GM03348 (cell line): Measurements from ENCODE around the gene LPXN.
"Not testable (repeated sequence)": the region's sequence is repeated elsewhere in the genome, so short reads cannot be mapped to it uniquely, and the experiment has no call there.

Source experiments
- DNase-seq: peaks from one replicate; pipeline ENCODE4 v3.0.0; 2012; ENCODE audit warnings: low spot score

The LPXN gene

DNA sequence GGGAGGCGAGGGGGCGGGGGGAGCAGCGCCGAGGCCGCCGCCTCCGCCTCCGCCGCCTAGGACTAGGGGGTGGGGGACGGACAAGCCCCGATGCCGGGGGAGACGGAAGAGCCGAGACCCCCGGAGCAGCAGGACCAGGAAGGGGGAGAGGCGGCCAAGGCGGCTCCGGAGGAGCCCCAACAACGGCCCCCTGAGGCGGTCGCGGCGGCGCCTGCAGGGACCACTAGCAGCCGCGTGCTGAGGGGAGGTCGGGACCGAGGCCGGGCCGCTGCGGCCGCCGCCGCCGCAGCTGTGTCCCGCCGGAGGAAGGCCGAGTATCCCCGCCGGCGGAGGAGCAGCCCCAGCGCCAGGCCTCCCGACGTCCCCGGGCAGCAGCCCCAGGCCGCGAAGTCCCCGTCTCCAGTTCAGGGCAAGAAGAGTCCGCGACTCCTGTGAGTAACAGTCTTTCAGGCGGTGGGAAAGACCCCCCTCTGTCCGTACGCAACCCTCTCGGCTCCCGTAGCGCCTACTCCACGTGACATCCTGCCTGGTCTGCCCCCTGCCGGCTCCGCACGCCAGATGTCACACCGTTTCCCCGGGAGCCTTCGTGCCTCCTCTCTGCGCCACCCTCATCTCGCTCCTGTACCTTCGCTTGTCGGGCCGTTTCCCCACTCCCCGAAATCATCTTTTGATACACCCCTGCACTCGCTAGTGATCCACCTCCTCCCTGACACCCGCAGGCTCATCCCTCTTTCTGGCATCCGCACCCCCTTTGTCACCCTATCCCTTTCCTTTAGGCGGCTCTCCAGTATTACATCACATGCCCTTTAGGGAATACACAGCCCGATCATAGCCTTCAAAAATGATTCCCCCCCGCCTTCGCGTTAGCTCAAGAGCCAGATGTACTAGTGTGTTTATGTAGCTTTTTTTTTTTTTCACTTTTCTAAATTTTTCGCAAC is 3.8 kb upstream of the LPXN start:
- peak; percentile 90 for DNase-seq

DNA sequence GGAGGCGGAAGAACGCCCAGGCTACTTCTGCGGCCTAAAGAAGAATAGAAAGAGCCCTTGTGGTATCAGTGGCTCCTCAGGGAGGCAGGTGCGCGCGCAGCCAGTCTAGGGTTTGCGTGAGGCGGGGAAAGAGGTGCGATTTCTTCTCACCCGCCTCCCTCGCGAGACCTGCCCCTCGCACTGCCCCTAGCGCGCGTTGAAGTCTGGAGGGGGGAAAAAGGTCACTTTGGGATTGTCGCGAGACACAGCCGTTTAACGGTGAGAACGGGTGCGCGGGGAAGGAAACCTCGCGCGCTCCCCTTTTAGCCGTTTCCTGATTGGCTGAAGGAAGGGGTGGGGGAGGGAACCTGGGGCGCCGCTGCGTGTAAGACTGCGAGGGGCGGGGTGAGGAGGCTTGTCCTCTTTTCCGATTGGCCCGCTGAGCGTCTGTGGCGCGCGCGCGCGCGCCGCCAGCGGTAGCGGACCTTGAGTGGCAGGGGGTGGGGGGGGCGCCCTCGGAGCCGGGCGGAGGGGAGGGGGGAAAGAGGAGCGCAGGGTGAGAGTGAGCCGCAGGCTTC is 3.1 kb upstream of the LPXN start, which contains the start of gene ZFP91:
TSS of gene ZFP91 (plus strand) at position 429 of the 557 bp plus-strand sequence. CDS start 219 bp downstream, outside the sequence.
- DNase-seq = peak; percentile 97

DNA sequence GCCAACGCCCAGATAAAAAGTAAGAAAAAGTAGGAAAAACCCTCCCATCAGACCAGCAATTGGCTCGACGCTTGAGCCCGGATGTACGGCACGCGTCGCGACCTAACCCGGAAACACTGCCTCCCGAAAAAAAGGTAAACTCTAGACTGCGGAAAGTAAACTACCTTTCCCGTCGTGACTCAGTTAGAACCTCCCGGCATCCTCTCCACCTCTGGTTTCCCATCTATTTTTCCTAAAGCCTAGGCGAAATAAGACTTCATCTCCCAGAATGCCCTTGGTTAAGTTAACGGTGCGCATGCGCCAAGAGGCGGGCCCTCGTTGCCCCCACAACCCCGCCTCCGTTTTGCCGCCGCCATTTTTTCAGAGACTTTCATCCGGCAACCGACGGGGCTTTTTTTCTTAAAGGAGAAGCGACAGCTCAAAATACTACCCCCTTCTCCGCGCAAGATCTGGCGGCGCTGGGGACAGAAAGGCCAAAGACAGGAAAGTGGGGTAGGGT is 2.5 kb upstream of the LPXN start:
- peak; percentile 88 for DNase-seq

DNA sequence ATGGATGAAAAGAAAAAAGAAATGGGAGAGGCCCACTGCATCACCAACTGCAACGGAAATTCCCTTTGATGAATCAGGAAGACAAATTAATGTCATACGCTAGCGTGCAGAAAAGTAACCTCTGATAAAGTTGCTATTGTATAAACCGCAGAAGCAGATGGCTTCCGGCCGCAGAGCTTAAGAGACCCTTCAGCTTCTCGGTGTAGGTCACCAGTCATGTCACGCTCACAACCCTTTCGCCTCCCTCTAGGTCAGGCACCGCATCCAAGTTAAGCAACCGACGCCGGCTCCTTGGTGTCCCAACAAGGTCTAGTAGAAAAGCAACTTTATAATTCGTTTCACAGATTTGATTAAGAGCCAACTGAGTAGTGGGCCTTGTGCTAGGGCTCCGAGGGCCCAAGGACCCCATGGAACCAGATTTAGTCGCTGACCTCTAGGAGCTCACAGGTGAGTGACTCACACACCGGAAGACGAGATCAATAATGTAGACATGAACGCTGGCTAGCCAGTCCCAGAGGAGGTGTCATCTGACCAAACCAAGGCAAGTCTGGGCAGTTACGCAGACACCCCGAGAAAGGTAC is 2.0 kb upstream of the LPXN start:
- peak; percentile 23 for DNase-seq

DNA sequence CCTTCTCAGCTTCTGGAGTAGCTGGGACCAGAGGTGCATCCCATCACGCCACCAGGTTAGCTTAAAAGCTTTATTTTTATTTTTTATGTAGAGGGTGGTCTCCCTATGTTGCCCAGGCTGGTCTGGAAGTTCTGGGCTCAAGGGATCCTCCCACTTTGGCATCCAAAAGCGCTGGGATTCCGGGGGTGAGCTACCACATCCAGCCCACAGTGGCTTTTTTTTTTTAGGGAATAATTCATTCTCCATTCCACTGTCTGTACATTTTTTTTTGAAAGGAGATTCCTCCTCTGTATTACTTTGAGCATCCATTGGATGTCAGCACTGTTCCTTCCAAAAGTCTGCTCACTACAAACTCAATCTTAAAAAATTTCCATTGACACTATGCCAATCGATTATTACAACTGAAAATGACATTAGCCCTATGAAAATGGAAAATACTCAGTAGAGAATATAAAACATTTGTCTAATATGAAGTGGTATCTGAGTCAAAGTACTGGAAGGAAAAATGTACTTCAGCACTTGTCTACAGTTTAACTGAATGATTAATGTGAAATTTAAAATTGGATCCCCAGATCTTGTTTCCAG is 1.3 kb upstream of the LPXN start:
- DNase-seq = peak; percentile 35

DNA sequence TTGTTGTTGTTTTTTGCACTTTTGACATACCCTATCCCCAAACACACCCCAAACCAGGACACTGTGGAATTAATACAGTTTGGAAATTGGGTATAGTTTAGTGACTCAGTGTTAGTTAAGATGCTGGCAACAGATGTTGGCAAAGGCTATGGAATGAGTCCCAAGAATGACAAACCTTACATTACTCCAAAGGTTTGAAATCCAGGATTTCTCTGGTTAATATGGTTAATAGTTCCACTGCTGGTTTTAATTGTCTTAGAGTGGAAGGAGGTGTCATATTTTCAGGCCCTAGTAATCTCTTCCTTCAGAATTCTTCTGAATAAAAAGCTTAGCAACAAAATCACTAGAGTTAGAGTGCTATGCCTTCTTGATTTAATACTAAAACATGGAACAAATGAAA is 775 bp downstream of the LPXN start:
- DNase-seq = peak; percentile 32

DNA sequence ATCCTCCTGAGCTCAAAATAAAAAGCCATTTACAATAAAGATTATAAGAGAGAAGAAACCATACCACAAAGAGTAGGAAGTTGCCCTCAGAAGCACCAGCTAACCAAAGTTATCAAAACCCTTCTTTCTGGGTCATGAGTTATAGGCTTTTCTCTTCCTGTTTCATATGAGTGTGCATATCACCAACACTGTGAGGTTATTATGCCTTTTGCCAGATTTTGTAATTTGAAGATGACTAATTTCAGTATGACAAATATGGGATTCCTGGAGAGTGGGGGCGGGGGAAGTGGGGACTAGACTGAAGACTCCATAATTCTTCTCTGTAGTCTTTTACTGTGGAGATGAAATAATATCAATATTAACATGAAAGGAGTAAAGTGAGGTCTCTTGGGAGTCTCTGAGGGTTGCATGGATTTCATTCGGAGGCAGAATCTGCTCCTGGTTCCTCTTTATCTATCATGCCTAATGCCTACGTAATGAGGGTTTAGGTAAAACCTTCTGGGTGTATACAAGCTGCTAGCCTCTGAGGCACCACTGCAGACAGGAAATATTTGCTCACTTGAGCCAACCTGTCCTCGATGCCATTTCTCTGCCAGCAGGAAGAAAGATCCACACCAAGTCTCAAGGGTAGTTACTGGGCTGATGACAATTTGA is 2.1 kb downstream of the LPXN start:
- peak; percentile 67 for DNase-seq

DNA sequence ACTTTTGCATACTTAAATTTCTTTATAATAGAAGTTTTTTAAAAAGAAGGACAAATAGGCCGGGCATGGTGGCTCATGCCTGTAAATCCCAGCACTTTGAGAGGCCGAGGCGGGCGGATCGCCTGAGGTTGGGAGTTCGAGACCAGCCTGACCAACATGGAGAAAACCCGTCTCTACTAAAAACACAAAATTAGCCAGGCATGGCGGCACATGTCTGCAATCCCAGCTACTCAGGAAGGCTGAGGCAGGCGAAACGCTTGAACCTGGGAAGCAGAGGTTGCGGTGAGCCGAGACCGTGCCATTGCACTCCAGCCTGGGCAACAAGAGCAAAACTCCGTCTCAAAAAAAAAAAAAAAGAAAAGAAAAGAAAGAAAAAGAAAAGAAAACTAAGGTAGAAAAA is 2.8 kb downstream of the LPXN start:
- DNase-seq = not testable (repeated sequence)

DNA sequence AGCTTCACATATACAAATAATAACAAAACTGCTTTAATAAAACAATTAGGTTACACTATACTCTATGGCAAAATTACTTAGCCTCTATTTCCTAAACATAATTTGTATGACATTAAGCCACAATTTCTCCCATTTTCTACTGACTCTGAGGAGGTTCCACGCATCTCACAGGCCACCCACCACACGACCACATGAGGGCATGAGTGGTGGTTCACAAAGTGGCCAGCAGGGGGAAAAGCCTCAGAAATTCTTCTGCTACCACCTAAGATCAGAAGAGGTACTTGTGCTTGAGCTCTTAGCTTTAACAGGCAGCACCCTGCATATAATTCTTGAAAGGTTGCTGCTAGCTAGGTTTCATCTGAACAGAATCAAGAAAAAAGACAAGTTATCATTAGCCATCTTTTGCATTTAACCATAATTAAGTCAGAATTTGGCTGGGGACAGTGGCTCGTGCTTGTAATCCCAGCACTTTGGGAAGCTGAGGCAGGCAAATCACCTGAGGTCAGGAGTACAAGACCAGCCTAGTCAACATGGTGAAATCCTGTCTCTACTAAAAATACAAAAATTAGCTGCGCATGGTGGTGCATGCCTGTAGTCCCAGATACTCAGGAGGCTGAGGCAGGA is 7.7 kb downstream of the LPXN start:
- DNase-seq = peak; percentile 40

DNA sequence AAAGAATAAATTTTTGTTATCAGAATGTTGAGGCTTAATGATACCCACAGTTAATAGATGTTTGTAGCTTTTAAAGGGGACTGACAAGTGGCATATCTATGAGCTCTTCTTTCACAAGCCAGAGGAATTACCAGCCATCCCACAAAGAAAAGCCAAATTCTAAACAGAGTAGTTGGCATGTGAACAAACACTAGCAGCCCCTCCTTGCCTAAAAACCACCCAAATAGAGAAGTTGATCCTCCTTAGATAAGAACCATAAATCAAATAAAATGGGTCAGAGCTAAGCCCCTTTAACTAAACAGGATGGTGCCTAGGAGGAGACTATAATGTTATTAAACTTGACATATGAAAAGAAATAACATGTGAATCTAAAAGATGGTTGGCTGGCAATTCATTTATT is 11.4 kb downstream of the LPXN start:
- DNase-seq = no peak

DNA sequence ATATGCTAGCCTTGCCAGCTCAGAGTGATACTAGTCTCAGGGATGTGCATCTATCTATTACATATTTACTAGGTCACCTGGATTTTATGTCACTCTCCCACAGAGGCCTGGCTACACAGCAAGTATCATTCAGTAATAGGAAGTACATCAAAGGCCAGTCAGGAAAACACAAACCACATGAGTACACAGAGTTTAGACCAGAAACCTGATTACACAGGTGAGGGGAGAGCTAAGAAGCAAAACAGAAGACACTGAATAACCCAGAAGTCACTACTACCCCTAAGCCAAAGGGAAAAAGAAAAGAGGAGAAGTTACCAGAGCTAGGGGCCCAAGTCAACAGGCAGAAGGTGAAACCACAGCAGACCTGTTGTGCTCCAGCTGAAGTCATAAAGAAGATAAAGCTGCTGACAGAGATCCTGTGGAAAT is 13.3 kb downstream of the LPXN start:
- DNase-seq = no peak

DNA sequence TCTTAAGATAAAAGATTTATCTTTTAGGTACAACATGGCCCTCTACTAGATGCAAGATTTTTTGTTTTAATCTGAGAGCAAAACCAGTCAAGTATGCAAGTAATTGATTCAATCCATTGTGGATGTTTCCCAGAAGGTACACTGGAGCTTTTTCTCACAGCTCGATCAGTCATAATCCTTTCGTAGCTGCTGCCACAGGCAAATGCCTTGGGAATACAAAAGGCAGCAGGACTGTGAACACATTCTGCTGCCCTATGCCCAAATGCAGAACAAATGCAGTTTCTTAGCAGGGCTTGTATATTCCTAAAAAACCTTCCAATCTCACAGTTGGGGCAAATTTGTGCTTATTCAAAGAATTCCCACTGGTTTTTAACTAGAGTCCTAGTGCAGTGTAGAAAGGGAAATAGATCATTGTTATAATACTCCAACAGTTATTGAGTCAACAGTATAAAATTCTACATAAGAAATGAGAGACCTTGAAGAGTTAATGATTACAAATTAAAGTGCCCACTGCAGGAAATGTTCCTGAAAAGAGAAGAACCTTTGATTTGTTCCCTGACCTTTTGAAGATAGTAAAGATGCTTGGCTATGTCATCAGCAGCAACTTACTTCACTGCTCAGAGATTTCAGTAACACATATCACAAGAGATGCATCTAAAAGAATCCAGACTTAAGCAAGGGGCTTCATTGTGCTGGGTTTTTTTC is 14.1 kb downstream of the LPXN start:
- DNase-seq = no peak

DNA sequence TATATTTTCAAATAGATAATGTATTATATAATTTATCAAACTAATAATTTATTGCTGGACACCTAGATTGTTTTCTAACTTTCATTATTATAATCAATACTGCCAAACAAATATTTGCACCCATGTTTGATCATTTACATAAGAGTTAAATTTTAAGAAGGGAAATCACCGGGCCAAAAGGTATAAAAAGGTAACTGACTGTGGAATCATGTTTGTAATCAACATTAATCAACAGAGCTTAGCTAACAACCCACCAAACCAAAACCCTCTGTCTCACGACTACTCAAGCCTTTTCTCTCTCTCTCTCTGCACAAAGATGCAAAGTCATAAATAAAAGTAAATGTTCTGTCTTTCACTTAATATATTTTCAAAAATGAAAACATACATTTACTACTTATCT is 14.8 kb downstream of the LPXN start:
- no peak for DNase-seq

DNA sequence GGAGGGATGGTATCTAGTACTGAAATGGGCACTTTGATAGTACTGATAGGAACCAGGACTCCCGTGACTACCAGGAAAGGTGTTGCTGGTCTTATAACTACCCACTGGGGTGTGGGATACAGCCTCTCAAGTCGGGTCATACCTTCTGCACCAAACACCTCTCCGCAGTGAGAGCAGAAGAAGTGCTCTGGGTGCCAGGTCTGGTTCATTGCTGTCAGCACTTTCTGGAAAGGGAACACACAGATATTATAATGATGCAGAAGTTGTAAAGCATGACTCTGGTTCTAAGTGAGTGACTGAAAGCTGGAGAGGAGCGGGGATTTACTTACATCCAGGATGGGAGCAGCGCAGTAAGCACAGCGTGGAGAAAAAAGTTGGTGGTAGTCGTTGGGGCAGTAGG is 26.0 kb downstream of the LPXN start:
- no peak for DNase-seq

DNA sequence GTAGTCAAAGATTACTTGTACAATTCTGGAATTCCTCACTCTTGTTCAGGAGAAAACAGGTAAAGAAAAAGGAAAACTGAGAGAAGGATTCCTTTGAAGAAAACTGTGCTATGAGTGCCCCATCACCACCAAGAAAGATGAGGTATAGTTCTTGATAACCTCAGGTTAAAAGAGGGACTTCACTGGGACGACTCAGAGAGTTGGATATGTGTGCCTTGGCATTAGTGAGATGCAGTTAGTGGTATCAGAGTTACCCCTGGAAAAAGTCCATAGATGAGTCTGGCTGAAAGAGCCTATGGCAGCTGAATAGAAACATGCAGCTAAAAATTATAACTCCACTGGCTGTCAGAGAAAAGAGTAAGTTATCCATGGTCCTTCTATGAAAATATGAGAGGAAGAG is 28.8 kb downstream of the LPXN start:
- no peak for DNase-seq

DNA sequence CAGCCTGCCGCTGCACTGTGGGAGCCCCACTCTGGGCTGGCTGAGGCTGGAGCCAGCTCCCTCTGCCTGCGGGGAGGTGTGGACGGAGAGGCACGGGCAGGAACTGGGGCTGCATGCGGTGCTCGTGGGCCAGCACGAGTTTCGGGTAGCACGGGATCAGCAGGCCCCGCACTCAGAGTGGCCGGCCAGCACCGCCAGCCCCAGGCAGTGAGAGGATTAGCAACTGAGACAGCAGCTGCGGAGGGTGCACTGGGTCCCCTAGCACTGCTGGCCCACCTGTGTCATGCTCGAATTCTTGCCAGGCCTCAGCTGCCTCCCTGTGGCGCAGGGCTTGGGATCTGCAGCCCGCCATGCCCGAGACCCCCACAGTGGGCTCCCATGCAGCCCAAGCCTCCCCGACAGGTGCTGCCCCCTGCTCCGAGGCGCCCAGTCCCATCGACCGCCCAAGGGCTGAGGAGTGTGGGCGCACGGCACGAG is 43.8 kb downstream of the LPXN start:
- no peak for DNase-seq

DNA sequence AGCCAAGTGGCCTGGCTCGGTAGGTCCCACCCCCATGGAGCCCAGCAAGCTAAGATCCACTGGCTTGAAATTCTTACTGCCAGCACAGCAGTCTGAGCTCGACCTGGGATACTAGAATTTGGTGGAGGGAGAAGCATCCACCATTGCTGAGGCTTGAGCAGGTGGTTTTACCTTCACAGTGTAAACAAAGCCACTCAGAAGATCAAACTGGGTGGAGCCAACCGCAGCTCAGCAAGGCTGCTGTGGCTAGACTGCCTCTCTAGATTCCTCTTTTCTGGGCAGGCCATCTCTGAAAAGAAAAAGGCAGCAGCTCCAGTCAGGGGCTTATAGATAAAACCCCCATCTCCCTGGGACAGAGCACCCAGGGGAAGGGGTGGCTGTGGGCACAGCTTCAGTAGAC is 45.4 kb downstream of the LPXN start:
- DNase-seq = no peak

DNA sequence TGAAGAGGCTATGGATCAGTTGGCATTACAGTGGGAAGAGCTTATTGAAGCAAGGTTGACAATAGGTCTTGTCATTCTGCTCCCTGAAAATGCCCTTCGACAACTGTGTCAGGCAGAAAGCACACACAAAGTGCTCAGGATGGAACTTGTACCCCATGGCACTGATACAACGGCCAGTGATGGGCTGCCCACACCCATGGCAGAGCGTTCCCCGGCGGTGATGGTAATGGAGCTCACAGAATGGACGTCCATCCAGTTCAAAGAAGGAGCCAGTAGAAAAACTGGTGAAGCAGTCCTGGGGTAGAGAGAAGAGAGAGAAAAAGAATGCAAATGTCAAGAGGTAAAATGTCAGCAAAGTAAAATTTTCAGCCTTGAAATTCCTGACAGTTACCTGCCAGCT is 48.2 kb downstream of the LPXN start:
- no peak for DNase-seq

DNA sequence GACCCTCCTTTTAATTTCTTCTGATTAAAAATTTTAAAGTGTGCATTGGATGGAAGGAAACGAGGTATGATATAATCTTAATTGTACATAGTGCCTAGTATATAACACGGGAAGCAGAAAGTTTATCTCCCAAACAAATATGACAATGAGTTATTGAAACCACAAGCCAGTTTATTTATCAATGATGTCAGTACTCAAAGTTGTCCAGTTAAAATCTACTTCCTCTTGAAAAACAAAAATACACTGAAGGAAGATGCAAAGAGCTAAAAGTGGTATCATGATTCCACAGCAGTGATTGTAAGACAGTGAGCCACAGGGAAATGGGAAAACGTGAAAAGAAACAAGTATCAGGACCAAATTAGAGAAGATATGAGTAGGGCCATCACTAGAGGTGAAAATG is 48.9 kb downstream of the LPXN start:
- DNase-seq = no peak

DNA sequence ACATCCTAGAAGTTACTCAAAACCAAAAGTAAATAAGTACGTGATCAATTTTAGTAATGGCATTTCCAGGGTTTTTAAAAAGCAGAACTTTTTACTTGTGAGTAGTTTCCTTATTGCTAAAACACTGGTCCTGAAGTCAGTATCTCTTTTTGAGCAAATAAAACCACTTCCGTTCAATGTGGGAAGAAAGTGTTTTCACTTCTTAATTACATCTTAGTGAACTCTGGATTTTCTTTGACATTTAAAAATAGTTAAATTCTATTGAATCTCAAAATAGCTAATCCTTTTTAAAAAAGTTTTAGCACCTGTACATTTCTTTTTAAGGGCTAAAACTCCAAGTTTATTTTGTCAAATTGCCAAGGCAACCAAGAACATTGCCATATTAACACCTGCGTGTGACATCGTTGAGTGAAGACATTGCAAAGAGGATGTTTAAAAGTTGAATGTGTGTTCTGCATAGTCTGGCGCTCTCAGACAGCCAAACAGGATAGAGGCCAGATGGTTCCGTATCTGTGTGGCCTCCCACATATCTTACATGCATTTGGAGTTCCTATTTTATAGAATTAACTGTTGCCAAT is 50.5 kb downstream of the LPXN start:
- no peak for DNase-seq
